GM12874 (cell line): ENCODE results near the gene LRRC4B.

Experiments used
- CTCF ChIP-seq: IDR thresholded peaks from 2 replicates; pipeline ENCODE4 v1.5.1; 2011; ENCODE audit warnings: low read depth, mild to moderate bottlenecking, control low read depth, low read length, moderate library complexity; ENCODE audit not compliant: insufficient read depth

Gene LRRC4B

GRCh38 chr19:50562329-50562728, 5.9 kb downstream of the LRRC4B start:
- TF ChIP-seq CTCF, result no peak

GRCh38 chr19:50559636-50560035, 8.6 kb downstream of the LRRC4B start:
- TF ChIP-seq CTCF, result no peak

- no peak for TF ChIP-seq CTCF
These were observed 9.8 kb downstream of the LRRC4B start for GRCh38 chr19:50558449-50558848.

DNA sequence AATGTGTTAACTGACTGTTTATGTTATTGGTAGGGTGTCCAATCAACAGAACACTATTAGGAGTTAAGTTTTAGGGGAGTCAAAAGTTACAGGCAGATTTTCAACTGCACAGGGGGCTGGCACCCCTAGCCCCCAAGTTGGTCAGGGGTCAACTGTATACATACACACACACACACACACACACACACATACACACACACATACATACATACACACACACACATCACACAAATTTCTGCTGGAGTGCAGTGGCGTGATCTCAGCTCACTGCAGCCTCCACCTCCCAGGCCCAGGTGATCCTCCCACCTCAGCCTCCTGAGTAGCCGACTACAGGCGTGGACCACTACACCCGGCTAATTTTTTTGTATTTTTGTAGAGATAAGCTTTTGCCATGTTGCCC, 10.2 kb downstream of the LRRC4B start:
- no peak for TF ChIP-seq CTCF

GRCh38 chr19:50557009-50557613, 11.1 kb downstream of the LRRC4B start:
- TF ChIP-seq CTCF, result no peak

DNA sequence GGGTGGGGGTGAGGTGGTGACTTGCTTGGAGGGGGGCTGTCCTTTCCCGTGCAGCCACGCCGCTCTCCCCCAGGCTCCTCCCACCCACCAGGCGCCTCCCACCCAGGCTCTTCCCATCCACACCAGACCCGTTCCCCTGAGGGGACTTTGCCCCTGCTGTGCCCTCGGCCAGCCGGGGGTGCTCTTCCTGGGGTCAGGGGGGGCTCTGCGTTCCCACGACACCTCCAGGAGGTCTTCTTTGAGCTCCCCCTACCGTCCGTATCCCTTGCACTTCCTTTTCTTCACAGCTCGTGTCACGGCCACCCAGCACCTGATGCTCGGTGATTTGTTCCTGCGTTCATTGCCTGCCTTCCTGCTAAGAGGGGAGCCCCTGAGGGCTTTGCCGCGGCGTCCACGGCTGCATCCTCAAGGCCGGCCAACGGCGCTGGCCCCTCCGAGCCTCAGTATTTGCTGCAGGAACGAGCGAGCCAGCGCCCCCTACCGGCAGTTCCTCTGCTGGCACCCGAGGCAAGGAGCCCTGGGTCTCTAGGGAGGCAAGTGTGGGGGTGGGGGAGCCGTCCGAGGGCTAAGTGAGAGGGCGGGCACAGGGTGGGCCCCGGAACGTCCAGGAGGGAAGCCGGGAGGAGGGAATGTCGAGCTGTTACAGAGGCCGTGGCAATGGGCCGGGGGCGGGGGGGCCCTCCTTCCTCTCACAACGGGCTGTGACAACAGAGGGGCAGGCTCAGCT, 11.8 kb downstream of the LRRC4B start:
- peak; percentile 95 for TF ChIP-seq CTCF

GRCh38 chr19:50555450-50556281, 12.6 kb downstream of the LRRC4B start:
- no peak for TF ChIP-seq CTCF
